ENCODE results near the gene ZNF385B. TPM values are rescaled to one million over a fixed set of nuclear protein-coding genes. Genes with fewer than 3 reads are reported as not detected.

Gene ZNF385B
- total RNA-seq, 4 donors from 2014 or later = 2.2 to 5.0 (median 4.0) TPM

DNA sequence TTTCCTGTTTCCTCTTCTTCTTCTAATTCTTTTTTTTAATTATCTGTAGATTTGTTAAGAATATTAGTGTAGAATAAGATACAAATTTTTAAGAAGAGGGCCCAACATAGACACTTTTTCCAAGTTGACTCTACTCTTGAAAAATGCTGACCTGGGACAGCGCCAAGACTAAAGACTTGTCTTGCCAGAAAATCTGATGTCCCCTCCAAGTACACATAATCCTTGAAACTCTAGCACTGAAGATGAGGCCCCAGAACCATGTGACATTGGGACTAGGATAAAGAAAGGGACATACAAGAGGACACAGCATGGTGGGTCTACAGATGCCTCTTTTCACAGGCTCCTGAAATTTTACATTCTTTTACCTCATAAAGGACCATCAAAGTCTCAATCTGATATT lies 325.2 kb downstream of the ZNF385B start:
- H3K27me3 ChIP-seq = no peaks in the 10 kb centered on the region
- H3K27ac ChIP-seq (replicated peaks in 1 of 4) = no peak overlapping the region
- no peaks in the 10 kb centered on the region for H3K4me1 ChIP-seq
- no peak for TF ChIP-seq EP300 (IDR thresholded peaks at IDR 0.05)
- TF ChIP-seq POLR2A (IDR thresholded peaks at IDR 0.05; ENCODE audit: low read depth) = no peak
- no peak for TF ChIP-seq POLR2AphosphoS5 (IDR thresholded peaks at IDR 0.05)
- TF ChIP-seq, protein P1, sequence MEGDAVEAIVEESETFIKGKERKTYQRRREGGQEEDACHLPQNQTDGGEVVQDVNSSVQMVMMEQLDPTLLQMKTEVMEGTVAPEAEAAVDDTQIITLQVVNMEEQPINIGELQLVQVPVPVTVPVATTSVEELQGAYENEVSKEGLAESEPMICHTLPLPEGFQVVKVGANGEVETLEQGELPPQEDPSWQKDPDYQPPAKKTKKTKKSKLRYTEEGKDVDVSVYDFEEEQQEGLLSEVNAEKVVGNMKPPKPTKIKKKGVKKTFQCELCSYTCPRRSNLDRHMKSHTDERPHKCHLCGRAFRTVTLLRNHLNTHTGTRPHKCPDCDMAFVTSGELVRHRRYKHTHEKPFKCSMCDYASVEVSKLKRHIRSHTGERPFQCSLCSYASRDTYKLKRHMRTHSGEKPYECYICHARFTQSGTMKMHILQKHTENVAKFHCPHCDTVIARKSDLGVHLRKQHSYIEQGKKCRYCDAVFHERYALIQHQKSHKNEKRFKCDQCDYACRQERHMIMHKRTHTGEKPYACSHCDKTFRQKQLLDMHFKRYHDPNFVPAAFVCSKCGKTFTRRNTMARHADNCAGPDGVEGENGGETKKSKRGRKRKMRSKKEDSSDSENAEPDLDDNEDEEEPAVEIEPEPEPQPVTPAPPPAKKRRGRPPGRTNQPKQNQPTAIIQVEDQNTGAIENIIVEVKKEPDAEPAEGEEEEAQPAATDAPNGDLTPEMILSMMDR (IDR thresholded peaks at IDR 0.05) = no peak
- no peak overlapping the region for H3K4me3 ChIP-seq
- 100% methylated on average over 1 of the region's 1 CpG for WGBS
- no peaks in the 10 kb centered on the region for H3K36me3 ChIP-seq
- intact Hi-C loops (cut with DNase I) = no loop called here
- DNase-seq (ENCODE audit: extremely low spot score) = no peak
- peaks cover 0 to 8% (median 2%) of the 10 kb centered on the region in 4 donors for H3K9me3 ChIP-seq

DNA sequence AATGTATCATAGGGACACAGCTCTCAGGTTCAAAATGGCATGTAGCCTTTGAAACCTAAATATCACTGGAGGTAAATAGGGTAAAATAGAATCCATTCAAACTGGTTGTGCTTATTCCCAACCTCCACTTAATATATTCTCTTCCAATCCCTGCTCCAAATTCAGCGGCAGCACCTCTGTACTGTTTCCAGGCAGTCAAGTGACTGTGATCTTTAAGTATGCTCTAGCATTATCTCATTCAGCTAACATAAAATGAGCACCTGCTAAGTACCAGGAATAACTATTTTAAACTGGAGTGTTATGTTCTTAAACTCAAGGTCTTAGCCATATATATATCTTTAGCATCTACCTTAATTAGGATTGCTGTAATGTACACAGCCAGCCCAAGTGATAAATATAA lies 327.5 kb downstream of the ZNF385B start:
- no peaks in the 10 kb centered on the region for H3K4me1 ChIP-seq
- TF ChIP-seq POLR2A (IDR thresholded peaks at IDR 0.05; ENCODE audit: low read depth) = no peak
- TF ChIP-seq, protein P1 (IDR thresholded peaks at IDR 0.05) = no peak
- WGBS = 91% methylated on average over 1 of the region's 1 CpG
- no peak overlapping the region for H3K4me3 ChIP-seq
- DNase-seq (ENCODE audit: extremely low spot score) = no peak
- no peak overlapping the region for H3K27ac ChIP-seq (replicated peaks in 1 of 4)
- H3K27me3 ChIP-seq = no peaks in the 10 kb centered on the region
- intact Hi-C loops (cut with DNase I) = no loop called here
- H3K9me3 ChIP-seq = peaks cover 0 to 2% (median under 1%) of the 10 kb centered on the region in 4 donors
- H3K36me3 ChIP-seq = no peaks in the 10 kb centered on the region

DNA sequence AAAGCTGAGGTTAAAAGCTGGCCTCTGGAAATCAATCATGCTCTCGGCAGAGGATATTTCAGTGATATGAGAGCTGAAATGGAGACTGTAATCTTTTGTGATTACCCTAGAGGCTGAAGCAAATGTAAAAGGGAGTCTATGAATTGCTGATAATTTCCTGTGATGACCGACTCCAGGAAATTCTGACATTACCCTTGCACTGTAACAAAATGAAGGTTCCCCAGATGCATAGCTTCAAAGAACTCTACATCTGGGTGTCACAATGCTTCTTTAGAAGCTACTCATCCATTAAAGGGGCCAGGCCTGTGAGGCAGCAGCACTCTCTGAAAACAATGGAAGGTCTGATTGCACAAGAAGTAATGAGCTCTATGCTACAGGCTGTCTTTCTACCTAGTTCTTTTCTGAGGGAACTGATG lies 328.5 kb downstream of the ZNF385B start:
- Histone ChIP-seq H3K4me1 (no peaks in the 10 kb centered on the region), H3K9me3 (no peaks in the 10 kb centered on the region), H3K36me3 (no peaks in the 10 kb centered on the region), H3K27me3 (no peaks in the 10 kb centered on the region), H3K27ac (replicated peaks in 1 of 4) (no peak overlapping the region), H3K4me3 (no peak overlapping the region)
- DNase-seq (ENCODE audit: extremely low spot score) = no peak
- intact Hi-C loops (cut with DNase I) = no loop called here
- 67% methylated on average over 2 of the region's 2 CpGs for WGBS
- TF ChIP-seq, protein P1 (IDR thresholded peaks at IDR 0.05) = no peak
- TF ChIP-seq EP300 (IDR thresholded peaks at IDR 0.05) = no peak
- no peak for TF ChIP-seq POLR2AphosphoS5 (IDR thresholded peaks at IDR 0.05)
- TF ChIP-seq POLR2A (IDR thresholded peaks at IDR 0.05; ENCODE audit: low read depth) = no peak

DNA sequence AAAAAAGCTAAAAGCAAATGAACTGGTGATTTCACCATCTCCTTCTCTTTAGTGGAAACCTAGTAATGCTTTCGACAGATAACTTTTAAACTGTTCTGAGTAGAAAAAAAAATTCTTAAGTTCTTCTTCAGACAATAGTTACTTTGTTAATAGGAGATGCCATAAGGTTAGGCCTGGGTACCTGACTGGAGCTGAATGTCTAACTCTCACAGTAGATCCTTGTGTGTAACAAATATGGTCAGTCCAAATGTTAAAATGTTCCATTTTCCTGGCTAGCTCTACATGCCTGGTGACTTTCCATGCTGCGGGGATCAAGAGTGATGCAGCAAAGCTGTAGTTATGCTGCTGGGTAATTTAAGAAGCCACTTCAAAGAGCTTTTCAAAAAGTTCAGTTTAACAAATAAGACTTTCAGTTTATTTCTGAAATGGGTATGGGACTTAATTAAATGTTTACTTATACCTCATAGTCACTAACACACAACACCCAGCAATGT lies 332.8 kb downstream of the ZNF385B start:
- Histone ChIP-seq H3K9me3 (no peaks in the 10 kb centered on the region), H3K36me3 (no peaks in the 10 kb centered on the region), H3K27ac (replicated peaks in 1 of 4) (no peak overlapping the region), H3K4me1 (no peaks in the 10 kb centered on the region), H3K4me3 (no peak overlapping the region), H3K27me3 (no peaks in the 10 kb centered on the region)
- DNase-seq (ENCODE audit: extremely low spot score) = no peak
- TF ChIP-seq EP300 (IDR thresholded peaks at IDR 0.05) = no peak
- no peak for TF ChIP-seq POLR2AphosphoS5 (IDR thresholded peaks at IDR 0.05)
- TF ChIP-seq, protein P1 (IDR thresholded peaks at IDR 0.05) = no peak
- no peak for TF ChIP-seq POLR2A (IDR thresholded peaks at IDR 0.05; ENCODE audit: low read depth)
- intact Hi-C loops (cut with DNase I) = no loop called here
- 79% methylated on average over 2 of the region's 2 CpGs for WGBS

DNA sequence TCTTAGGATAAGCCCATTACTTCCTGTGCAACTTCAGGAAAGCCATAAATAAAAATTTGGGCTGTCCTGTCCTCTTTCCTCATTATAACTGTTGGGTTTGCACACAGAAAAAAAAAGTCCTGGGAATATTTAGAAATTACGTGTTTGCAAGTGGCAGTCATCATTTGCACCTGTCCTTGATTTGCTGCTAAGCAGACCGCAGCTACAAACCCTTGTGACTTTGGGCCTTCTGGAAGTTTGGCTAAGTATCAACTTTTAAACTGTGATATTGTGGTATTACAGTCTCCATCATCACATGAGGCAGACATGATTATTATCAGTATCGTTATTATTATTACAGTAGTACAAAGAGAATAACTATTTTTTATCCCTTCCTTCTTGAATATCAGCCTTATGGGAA lies 336.1 kb downstream of the ZNF385B start:
- 77% methylated on average over 3 of the region's 3 CpGs for WGBS

More for the DNA sequence above, 336.1 kb downstream of the ZNF385B start:
- Histone ChIP-seq H3K9me3 (no peaks in the 10 kb centered on the region), H3K4me3 (no peak overlapping the region), H3K27ac (replicated peaks in 1 of 4) (no peak overlapping the region), H3K27me3 (no peaks in the 10 kb centered on the region), H3K4me1 (no peaks in the 10 kb centered on the region), H3K36me3 (no peaks in the 10 kb centered on the region)
- DNase-seq (ENCODE audit: extremely low spot score) = no peak
- TF ChIP-seq, protein P1 (IDR thresholded peaks at IDR 0.05) = no peak
- no peak for TF ChIP-seq POLR2AphosphoS5 (IDR thresholded peaks at IDR 0.05)
- no peak for TF ChIP-seq EP300 (IDR thresholded peaks at IDR 0.05)
- no peak for TF ChIP-seq POLR2A (IDR thresholded peaks at IDR 0.05; ENCODE audit: low read depth)
- intact Hi-C loops (cut with DNase I) = no loop called here

Measured in esophagus muscularis mucosa (tissue), 4 donors.